HepG2 (cell line): ENCODE measurements around the gene PTMA. TPM values are rescaled to one million over a fixed set of nuclear protein-coding genes. Genes with fewer than 3 reads are reported as not detected.

ENCODE experiments used
- BCL6 ChIP-seq: IDR thresholded peaks from 2 replicates; pipeline ENCODE4 v1.6.1; 2016; ENCODE audit warnings: missing genetic modification reagents, missing compliant biosample characterization
- CREB3 ChIP-seq: sonication (generic); formaldehyde crosslinking; IDR thresholded peaks from 2 replicates; pipeline ENCODE4 v1.5.0; 2020; ENCODE audit warnings: missing genetic modification reagents
- E2F1 ChIP-seq: sonication (generic); formaldehyde crosslinking; IDR thresholded peaks from 2 replicates; pipeline ENCODE4 v1.5.0; 2020; ENCODE audit warnings: missing genetic modification reagents
- EZH2 ChIP-seq: conservative IDR thresholded peaks from 2 replicates; pipeline ENCODE4 v1.6.1; 2012; ENCODE audit warnings: mild to moderate bottlenecking, low read depth, low read length, moderate library complexity
- FIP1L1 ChIP-seq: fragments of 200-400 bp; formaldehyde crosslinking; IDR thresholded peaks from 2 replicates; pipeline ENCODE4 v1.6.1; 2018; ENCODE audit warnings: low read depth, mild to moderate bottlenecking, low read length, moderate library complexity, borderline replicate concordance; ENCODE audit not compliant: insufficient read depth
- GABPB1 ChIP-seq: IDR thresholded peaks from 2 replicates; pipeline ENCODE4 v1.6.1; 2016; ENCODE audit warnings: mild to moderate bottlenecking, missing genetic modification reagents, moderate library complexity, missing compliant biosample characterization
- GATAD1 ChIP-seq: IDR thresholded peaks from 2 replicates; pipeline ENCODE4 v1.6.1; 2016; ENCODE audit warnings: missing genetic modification reagents, missing compliant biosample characterization
- MTF1 ChIP-seq: sonication (generic); formaldehyde crosslinking; IDR thresholded peaks from 2 replicates; pipeline ENCODE4 v1.5.0; 2020; ENCODE audit warnings: missing genetic modification reagents
- PCBP1 ChIP-seq: fragments of 200-400 bp; formaldehyde crosslinking; IDR thresholded peaks from 2 replicates; pipeline ENCODE4 v1.6.1; 2017; ENCODE audit warnings: mild to moderate bottlenecking, low read depth, low read length, borderline replicate concordance
- PPARG ChIP-seq: conservative IDR thresholded peaks from 2 replicates; pipeline ENCODE4 v1.6.1; 2016; ENCODE audit warnings: missing biosample characterization, missing genetic modification reagents
- THRA ChIP-seq: sonication (generic); formaldehyde crosslinking; IDR thresholded peaks from 2 replicates; pipeline ENCODE4 v1.4.0; 2020; ENCODE audit warnings: missing genetic modification reagents, borderline replicate concordance
- YEATS4 ChIP-seq: sonication (generic); formaldehyde crosslinking; IDR thresholded peaks from 2 replicates; pipeline ENCODE4 v1.4.0; 2020; ENCODE audit warnings: missing genetic modification reagents, borderline replicate concordance
- ZFP36 ChIP-seq: fragments of 150-350 bp; IDR thresholded peaks from 2 replicates; pipeline ENCODE4 v1.6.1; 2018; ENCODE audit warnings: borderline replicate concordance, low read length, low read depth; ENCODE audit not compliant: partially characterized antibody
- ZKSCAN8 ChIP-seq: IDR thresholded peaks from 2 replicates; pipeline ENCODE4 v1.6.1; 2016; ENCODE audit warnings: borderline replicate concordance, missing genetic modification reagents, missing compliant biosample characterization
- ZNF709 ChIP-seq: sonication (generic); formaldehyde crosslinking; IDR thresholded peaks from 2 replicates; pipeline ENCODE4 v1.5.0; 2020; ENCODE audit warnings: mild to moderate bottlenecking, missing genetic modification reagents
- ZNF75D ChIP-seq: sonication (generic); formaldehyde crosslinking; IDR thresholded peaks from 2 replicates; pipeline ENCODE4 v1.8.1; 2023; ENCODE audit warnings: missing genetic modification reagents, mild to moderate bottlenecking, borderline replicate concordance
- polyA plus RNA-seq, 8 experiments: library from polyadenylated mRNA; depleted of rRNA in 3 of 8; stranded (reverse) in 7 of 8; unstranded in 1 of 8; fragments of >200 nt; fragmentation: Illumina TruSeq in 4 of 8; extraction: Trizol in 4 of 8; gene quantifications; 2 replicates each; pipeline versions ENCODE4 v1.2.1 to v1.2.3, GENCODE V29; 2011 to 2016; ENCODE audit warnings: low read depth in 4 of 8, missing spikeins in 1 of 8, mixed read lengths in 1 of 8; ENCODE audit not compliant: insufficient read depth in 1 of 8
- total RNA-seq, 5 experiments: library from RNA; depleted of rRNA; stranded (reverse); fragments of >200 nt; fragmentation: Illumina TruSeq; extraction: Trizol; gene quantifications; 2 replicates each; pipeline ENCODE4 v1.2.3, GENCODE V29; 2016; ENCODE audit warnings: low read depth in 1 of 5
- TF ChIP-seq, protein P1 (sequence below): sonication (generic); formaldehyde crosslinking; IDR thresholded peaks from 2 replicates; pipeline ENCODE4 v1.9.0; 2021; ENCODE audit warnings: mild to moderate bottlenecking, missing genetic modification reagents
- TF ChIP-seq, protein P2 (sequence below): sonication (generic); formaldehyde crosslinking; IDR thresholded peaks from 2 replicates; pipeline ENCODE4 v1.8.0; 2023; ENCODE audit warnings: mild to moderate bottlenecking, missing genetic modification reagents

Gene PTMA
- total and polyA plus RNA-seq, 2 of the 13 experiments (the other 11 are each of a cell fraction or from before 2014, with no cell fraction given) = 190 to 1,086 TPM

DNA sequence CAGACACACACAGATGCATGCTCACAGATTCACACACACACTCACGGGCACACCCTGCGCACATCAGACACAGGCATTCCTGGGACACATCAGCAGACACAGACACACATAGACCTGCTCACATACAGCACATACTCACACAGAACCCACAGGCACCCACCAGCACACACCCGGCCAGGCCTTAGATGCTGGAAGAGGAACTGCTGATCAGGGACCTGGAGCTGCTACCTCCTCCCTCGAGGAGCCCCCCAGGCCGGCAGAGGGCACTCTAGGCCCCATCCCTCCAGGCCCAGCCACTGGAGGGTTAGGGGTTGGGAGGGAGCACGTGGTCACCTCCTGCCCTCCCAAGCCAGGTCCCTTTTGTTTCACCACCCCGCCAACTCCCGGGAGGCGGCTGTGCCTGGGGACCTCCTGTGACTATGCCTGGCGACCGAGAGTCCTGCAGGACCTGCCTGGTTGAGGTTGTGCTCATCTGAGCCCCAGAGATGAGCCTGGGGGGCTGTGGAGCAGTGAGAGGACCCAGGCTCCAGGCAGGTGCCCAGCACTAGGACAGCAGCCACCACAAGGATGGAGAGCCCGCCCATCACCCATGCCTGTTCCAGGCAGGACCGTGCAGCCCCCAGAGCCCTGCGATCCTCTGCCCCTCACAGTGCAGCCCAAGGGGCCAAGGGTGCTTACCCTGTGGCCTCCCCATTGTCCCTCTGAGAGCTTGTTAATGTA, 21.0 kb upstream of the PTMA start (continued):
- peak; percentile 81 for TF ChIP-seq THRA (CRISPR knock-in tag)
- TF ChIP-seq MTF1 (CRISPR knock-in tag) = no peak
- peak; percentile 82; the same call in 1 of the 2 replicates for TF ChIP-seq PCBP1
- TF ChIP-seq, protein P1, sequence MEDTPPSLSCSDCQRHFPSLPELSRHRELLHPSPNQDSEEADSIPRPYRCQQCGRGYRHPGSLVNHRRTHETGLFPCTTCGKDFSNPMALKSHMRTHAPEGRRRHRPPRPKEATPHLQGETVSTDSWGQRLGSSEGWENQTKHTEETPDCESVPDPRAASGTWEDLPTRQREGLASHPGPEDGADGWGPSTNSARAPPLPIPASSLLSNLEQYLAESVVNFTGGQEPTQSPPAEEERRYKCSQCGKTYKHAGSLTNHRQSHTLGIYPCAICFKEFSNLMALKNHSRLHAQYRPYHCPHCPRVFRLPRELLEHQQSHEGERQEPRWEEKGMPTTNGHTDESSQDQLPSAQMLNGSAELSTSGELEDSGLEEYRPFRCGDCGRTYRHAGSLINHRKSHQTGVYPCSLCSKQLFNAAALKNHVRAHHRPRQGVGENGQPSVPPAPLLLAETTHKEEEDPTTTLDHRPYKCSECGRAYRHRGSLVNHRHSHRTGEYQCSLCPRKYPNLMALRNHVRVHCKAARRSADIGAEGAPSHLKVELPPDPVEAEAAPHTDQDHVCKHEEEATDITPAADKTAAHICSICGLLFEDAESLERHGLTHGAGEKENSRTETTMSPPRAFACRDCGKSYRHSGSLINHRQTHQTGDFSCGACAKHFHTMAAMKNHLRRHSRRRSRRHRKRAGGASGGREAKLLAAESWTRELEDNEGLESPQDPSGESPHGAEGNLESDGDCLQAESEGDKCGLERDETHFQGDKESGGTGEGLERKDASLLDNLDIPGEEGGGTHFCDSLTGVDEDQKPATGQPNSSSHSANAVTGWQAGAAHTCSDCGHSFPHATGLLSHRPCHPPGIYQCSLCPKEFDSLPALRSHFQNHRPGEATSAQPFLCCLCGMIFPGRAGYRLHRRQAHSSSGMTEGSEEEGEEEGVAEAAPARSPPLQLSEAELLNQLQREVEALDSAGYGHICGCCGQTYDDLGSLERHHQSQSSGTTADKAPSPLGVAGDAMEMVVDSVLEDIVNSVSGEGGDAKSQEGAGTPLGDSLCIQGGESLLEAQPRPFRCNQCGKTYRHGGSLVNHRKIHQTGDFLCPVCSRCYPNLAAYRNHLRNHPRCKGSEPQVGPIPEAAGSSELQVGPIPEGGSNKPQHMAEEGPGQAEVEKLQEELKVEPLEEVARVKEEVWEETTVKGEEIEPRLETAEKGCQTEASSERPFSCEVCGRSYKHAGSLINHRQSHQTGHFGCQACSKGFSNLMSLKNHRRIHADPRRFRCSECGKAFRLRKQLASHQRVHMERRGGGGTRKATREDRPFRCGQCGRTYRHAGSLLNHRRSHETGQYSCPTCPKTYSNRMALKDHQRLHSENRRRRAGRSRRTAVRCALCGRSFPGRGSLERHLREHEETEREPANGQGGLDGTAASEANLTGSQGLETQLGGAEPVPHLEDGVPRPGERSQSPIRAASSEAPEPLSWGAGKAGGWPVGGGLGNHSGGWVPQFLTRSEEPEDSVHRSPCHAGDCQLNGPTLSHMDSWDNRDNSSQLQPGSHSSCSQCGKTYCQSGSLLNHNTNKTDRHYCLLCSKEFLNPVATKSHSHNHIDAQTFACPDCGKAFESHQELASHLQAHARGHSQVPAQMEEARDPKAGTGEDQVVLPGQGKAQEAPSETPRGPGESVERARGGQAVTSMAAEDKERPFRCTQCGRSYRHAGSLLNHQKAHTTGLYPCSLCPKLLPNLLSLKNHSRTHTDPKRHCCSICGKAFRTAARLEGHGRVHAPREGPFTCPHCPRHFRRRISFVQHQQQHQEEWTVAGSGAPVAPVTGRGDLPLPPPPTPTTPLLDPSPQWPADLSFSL (CRISPR knock-in tag) = no peak
- no peak for TF ChIP-seq ZFP36
- no peak for TF ChIP-seq CREB3
- TF ChIP-seq GATAD1 = peak; percentile 83
- TF ChIP-seq ZNF709 (CRISPR knock-in tag) = 0 out of 2 replicates have a peak, but pooled peaks have one; percentile 80
- TF ChIP-seq E2F1 (CRISPR knock-in tag) = no peak
- TF ChIP-seq GABPB1 (CRISPR knock-in tag) = peak; percentile 76
- no peak for TF ChIP-seq ZNF75D (CRISPR knock-in tag)
- peak; percentile 60; the same call in 1 of the 2 replicates for TF ChIP-seq PPARG (CRISPR knock-in tag)
- peak; percentile 58 for TF ChIP-seq BCL6 (CRISPR knock-in tag)
- TF ChIP-seq ZKSCAN8 (CRISPR knock-in tag) = peak; percentile 52; the same call in 1 of the 2 replicates
- TF ChIP-seq FIP1L1 = no peak
- TF ChIP-seq, protein P2, sequence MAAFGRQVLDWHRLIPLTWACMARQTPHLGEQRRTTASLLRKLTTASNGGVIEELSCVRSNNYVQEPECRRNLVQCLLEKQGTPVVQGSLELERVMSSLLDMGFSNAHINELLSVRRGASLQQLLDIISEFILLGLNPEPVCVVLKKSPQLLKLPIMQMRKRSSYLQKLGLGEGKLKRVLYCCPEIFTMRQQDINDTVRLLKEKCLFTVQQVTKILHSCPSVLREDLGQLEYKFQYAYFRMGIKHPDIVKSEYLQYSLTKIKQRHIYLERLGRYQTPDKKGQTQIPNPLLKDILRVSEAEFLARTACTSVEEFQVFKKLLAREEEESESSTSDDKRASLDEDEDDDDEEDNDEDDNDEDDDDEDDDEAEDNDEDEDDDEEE (CRISPR knock-in tag) = no peak
- TF ChIP-seq YEATS4 (CRISPR knock-in tag) = peak; percentile 84; the same call in 1 of the 2 replicates
- no peak for TF ChIP-seq EZH2
